DMS114 treated with DMSO at 0.1 percent for 48 hours (cell line): Measurements from ENCODE around the gene ZP3.
"Not testable (repeated sequence)": the region's sequence is repeated elsewhere in the genome, so short reads cannot be mapped to it uniquely, and the experiment has no call there.

Source experiments
- DNase-seq: peaks from one replicate; lab custom pipeline; 2025; ENCODE audit not compliant: unreplicated experiment; lab: John Stamatoyannopoulos, UW

Gene ZP3

DNA sequence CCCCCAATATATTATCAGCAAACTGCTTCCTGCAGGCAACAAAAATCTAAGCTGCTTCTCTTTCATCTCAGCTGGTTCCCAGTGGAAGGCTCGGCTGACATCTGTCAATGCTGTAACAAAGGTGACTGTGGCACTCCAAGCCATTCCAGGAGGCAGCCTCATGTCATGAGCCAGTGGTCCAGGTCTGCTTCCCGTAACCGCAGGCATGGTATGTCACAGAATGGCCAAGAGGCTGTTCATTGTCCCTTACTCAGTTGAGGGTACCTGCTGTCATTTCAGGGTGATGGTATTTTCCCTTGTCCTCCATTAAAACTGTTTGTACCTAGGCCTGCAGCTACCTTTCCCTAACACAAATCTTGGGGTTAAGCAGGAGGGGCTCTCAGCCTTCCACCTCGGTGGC lies 15.7 kb downstream of the ZP3 start:
- not testable (repeated sequence) for DNase-seq

DNA sequence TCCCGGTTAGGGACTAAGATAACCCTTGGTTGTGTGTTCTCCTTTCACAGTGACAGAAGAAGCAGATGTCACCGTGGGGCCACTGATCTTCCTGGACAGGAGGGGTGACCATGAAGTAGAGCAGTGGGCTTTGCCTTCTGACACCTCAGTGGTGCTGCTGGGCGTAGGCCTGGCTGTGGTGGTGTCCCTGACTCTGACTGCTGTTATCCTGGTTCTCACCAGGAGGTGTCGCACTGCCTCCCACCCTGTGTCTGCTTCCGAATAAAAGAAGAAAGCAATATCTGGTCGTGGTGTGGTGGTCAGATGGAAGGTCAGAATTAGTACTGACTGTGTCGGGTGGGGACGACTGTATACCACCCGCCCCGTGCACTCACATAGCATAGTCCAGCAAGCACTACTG lies 17.0 kb downstream of the ZP3 start:
- not testable (repeated sequence) for DNase-seq

DNA sequence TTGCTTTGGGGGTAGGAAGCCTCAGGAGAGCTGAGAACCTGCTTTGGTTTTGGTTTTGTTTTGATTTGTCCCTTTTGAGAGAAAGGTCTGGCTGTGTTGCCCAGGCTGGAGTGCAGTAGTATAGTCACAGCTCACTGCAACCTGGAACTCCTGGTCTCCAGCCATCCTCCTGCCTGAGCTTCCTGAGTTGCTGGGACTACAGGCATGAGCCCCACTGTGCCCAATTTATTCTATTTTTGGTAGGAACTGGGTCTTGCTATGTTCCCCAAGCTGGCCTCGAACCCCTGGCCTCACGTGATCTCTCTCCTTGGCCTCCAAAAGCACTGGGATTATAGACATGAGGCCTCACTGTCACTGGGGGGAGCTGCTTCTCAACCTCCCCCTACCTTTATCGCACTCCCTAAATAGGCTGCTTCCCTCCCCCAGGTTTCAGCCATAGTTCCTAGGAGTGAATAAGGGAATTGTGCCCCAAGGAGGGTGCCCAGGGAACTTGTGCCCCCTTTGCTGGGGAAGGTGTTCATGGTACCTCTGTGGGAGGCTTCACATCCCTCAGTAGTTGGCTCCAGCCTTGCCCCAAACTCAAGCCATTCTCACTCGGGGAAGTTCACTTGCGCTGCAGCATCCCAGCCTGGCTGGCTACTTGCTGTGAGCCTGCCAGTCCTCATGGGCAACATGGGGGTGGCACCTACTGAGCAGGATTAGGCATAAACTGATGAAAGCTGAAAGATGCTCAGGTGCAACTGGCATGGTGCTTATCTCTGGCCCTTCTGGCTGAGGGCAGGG lies 18.1 kb downstream of the ZP3 start:
- not testable (repeated sequence) for DNase-seq

DNA sequence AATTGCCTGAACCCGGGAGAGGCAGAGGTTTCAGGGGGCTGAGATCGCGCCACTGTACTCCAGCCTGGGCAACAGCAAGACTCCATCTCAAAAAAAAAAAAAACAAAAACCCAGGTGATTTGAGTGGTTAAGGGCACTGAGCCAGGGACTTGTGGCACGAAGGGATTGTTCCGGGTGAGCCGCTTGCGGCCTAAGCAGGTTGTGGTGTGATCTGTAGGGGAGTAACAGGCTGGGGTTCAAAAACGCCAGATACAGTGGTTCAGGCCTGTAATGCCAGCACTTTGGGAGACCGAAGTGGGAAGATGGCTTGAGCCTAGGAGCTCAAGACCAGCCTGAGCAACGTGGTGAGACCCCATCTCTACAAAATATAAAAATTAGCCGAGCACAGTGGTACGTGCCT lies 19.1 kb downstream of the ZP3 start:
- DNase-seq, result not testable (repeated sequence)

DNA sequence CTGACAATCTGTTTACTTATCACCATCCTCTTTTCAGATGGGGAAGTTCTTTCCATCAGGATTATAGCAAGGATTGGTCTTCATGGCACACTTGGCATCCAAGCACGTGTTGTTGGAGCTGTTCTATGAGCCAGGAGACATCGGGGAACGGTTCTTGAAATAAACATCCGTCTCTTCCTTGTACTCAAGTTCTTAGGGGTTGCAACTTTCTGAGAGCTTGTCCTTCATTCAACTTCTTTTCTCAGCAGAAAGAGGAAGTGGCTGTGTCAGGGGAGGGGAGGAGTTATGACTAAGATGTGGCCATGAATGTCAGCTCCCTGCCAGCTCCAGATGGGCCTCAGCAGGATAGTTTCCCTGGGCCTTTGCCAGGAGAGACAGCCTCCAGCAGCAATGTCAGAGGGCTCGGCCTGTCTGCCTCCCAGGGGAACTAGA lies 20.8 kb downstream of the ZP3 start:
- not testable (repeated sequence) for DNase-seq

DNA sequence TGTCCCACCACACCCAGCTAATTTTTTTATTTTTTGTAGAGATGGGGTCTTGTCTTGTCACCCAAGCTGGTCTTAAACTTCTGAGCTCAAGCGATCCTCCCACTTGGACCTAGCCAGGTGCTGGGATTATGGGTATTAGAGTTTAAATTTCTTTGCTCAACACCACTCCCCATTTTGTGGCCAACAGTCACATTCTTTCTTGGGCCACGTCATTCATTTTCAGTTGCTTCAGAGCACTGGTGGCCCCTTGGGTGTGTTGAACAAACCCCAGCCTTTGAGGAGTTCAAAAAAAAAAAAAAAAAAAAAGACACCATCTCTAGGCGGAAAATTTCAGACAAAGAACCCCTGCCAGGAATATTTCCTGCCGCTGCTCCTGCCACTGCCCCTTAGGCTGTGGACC lies 32.3 kb downstream of the ZP3 start:
- DNase-seq, result not testable (repeated sequence)

DNA sequence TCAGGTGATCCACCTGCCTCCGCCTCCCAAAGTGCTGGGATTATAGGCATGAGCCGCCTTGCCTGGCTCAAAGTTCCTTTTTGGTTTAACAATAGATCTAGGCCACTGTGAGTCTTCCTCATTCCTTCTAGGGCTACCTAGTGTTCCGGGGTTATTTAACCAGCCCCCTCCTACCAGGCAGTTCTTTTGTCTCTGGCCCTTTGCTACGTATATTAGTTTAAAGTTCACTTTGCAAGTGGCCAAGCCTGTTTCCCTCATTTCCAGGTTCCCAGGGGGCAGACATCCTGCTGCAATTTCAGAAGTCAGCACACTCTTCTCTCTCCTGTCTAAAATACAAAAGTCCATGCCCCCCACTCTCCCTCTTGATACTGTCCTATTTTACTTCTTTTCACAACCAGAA lies 33.8 kb downstream of the ZP3 start:
- not testable (repeated sequence) for DNase-seq

DNA sequence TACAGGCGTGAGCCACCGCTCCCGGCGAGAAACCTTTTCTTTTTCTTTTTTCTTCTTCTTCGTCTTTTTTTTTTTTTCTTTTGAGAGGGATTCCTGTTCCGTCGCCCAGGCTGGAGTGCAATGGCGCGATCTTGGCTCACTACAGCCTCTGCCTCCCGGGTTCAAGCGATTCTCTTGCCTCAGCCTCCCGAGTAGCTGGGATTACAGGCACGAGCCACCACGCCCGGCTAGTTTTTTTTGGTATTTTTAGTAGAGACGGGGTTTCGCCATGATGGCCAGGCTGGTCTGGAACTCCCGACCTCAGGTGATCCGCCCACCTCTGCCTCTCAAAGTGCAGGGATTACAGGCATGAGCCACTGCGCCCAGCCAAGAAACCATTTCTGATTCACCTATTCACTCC lies 36.0 kb downstream of the ZP3 start:
- DNase-seq, result not testable (repeated sequence)

DNA sequence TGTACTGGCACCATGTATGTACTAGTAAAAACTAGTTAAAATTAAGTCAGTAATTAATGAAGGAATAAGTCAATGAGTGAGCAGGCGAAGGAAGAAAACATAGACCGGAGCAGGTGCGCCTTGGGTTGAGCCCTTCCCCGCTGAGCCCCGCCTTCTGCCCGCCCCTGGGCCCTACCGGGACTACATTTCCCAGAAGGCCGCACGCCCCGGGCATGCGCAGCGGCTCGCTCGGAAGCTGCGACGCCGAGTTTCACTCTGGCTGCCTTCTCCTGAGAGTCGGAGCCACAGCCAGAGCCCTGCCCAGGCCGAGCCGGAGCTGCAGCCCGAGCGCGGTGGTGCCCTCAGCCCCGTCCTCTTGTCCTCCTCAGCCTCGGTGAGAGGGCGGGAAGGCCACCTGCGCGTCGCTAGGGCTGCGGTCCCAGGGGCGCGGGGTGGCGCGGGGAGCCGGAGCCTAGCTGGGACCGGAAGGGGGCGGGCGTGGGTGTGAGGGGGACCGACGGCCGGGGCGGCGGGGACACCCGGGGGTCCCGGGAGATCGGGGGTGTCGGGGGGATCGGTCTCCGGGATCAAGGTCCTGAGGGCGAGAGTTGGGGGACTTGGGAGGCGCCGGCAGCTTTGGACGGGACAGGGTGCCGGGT lies 36.8 kb downstream of the ZP3 start, which contains the start of gene DTX2:
Gene DTX2, plus strand, starts transcription at position 246 of the 638 bp plus-strand sequence. CDS start 18,801 bp downstream, outside the sequence.
- DNase-seq, result not testable (repeated sequence)

DNA sequence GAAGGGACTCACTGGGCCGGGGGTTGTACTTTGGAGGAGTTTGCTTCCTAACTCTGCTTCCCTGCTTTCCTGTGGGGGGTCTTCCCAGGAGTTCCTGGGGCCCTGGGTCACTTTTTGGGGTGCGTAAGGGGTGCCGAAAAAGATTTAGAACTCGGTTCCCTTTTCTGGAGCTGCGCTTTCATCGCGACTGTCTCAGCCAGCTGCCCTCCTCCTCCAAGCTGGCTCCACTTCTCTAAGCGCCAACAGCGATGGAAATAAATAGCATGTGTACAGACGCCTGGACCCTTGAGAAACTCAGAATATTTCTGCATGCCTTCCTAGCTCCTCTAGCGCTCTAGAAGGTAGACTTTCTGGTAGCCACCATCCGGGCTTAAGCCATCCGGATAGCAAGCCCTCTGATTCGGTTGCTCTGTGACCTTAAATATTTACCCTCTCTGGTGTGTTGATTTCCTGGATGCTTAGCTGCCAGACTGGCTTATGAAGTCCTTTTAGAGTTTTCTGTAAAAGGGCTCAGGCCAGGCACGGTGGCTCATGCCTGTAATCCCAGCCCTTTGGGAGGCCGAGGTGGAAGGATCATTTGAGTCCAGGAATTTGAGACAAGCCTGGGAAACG lies 37.6 kb downstream of the ZP3 start:
- not testable (repeated sequence) for DNase-seq

DNA sequence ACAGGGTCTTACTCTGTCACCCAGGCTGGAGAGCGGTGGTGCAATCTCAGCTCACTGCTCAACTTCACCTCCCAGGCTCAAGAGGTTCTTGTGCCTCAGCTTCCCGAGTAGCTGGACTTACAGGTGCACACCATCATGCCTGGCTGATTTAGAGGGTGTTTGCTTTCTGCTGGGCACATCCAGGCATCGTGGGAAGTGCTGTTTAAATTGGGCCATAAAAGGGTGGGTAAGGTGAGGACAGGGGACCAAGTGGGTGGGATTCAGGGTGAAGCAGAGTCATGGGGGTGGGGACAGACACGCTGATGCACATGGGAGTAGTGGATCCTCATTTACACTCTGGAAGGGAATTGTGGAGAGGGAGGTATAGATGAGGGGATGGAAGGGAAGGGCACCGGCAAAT lies 40.2 kb downstream of the ZP3 start:
- not testable (repeated sequence) for DNase-seq

DNA sequence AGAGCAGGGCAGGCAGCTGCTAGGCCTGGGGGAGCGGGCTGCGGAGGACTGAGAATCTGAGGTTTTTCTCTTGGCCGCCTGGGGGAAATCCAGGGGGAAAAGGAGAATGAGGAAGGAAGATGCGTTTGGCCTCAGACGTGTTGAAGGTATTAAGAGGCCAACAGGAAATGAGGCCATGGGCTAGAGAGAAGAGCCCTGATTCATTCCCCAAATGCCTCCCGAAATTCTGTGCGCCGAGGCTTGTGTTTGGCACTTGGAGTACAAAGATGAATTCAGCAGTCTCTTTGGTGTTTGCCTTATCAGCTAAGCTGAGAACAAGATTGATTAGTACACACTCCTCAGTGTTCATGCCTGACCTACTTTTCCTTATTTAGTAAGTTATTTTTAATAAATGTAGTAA lies 41.2 kb downstream of the ZP3 start:
- not testable (repeated sequence) for DNase-seq

DNA sequence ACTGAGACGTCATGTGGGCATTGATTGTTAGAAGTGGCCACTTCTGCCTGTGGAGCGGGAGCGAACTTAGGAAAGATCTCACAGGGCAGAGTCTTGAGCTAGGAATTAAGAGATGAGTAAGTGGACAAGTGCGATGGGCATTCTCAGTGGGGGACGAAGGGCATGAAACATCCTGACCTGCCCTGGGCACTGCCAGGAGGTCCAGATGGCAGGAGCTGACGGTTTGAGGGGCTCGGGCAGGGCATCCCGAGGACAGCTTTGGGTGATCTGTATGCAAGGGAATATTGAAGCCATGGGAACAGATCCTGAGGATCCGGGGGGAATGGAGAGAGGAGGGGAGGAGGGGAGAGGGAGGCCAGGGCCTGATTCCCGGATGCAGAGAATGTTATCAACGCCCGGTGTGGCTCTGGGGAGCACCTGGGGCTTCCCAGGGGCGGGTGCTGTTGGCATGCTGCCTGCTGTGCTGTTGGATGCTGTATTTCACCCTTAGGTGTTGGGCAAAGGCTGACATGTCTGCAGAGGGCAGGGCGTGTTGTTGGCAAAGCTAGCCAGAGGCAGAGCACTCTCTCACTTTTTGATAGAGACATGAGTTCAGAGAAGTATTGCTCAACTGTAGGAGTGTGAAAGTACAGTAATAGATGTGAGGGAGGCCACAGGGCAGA lies 43.1 kb downstream of the ZP3 start:
- DNase-seq, result not testable (repeated sequence)

DNA sequence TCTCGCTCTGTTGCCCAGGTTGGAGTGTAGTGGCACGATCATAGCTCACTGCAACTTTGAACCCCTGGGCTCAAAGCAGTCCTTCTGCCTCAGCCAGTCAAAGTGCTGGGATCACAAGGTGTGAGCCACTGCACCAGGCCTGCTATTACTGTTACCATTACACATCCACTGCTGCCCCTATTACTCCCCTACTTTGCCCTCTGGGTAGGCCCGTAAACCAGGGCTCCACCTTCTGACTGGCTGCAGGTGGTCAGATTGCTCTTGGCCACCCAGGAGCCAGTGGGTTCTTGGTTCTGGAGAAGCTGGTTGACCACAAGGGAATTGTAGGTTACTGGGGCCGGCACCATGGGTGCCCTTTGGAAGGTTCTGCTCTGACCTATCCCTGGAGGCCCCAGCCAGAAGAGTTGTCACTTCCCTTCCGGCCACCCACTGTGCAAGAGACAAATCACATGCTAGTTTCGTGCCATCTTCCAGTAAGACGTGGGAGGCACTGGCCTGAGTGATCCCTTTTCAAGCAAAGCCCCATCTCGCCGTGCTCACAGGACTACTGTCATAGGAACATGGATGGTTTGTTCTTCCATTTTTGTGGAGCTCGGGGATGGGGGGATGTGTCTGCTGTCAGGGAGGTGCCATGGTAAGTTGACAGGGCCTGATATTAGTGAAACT lies 46.9 kb downstream of the ZP3 start:
- not testable (repeated sequence) for DNase-seq

DNA sequence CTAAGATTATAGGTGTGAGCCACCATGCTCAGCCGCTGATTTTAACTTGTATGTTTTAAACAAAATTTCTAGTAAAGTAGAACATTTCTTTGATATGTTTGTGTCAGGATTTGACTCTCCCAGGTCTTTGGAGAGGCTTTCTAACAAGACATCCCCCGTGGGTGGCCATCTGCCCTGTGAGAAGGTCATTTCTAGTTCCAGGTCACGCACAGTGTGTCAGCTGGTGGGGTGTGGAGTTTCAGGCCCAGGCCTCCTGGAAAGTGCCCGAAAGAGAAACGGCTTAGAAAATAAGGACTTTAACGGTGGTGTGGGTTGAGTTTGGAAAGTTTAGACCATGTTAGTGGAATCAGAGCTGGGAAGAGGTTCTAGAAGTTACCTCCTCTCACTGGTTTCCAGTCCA lies 48.3 kb downstream of the ZP3 start:
- DNase-seq, result not testable (repeated sequence)

DNA sequence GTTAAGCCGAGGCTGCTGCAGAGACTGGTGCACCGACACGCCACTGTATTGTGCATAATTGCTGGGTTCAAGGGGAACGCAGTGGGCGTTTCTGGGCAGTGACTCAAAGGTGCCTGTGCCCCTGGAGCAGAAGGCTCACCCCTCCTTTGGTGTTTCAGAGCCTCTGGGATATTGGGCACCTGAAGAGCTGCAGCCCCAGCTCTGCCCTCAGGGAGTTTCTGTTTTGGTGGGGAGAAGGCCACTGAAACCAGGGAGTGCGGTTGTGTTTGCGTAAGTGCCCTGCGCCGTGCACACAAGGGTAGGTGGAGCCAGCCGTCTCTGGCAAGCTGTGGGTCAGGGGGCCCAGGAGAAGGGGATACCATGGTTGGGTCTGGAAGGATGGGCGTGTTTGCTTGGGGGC lies 51.5 kb downstream of the ZP3 start:
- not testable (repeated sequence) for DNase-seq

DNA sequence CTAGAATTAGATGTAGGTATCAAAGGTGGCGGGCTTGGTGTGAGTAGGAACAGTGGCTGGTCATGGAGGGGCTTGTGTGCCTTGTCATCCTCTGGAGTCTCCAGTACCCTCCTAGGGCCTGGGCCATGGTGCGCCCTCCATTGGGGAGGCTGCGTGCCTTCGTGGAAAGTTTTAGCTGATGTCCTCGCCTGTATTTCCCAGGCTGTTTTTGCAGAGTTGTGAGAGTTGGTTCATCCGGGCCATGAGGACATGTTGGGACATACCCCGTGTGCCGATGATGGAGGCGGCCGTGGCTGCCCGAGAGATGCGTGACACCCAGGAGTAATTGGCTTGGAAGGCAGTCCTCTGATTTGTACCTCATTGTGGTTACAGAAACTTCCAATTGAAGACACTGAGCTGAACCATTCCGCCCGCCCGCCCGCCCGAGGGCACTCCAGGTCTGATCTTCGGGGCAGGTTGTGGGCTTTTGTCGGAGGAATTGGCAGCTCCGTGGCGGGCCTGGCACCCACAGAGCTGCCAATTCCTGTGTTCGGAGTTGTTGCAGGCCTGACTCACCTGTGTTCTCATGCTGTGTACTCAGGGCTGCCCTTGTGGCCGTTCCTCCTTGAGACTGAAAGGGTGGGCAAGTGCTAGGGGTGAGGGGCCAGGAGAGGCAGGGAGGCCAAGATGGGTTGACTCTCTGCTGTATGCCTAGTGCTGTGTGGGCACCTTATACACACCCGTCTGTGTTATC lies 52.2 kb downstream of the ZP3 start:
- DNase-seq, result not testable (repeated sequence)

DNA sequence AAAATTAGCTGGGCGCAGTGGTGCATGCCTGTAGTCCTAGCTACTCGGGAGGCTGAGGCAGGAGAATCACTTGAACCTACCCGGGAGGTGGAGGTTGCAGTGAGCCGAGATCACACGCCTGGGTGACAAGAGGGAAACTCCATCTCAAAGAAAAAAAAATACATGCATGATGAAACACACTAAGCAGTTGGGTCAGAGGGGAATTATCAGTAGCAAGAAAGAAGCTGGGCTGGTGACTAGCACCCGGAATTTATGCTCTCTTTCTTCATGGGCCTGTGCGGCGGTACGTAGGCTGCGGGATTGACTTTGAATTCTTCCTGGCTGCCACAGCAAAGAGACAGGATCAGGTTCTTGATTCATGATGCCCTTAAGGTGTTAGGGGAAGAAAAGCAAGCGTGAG lies 54.9 kb downstream of the ZP3 start:
- not testable (repeated sequence) for DNase-seq

DNA sequence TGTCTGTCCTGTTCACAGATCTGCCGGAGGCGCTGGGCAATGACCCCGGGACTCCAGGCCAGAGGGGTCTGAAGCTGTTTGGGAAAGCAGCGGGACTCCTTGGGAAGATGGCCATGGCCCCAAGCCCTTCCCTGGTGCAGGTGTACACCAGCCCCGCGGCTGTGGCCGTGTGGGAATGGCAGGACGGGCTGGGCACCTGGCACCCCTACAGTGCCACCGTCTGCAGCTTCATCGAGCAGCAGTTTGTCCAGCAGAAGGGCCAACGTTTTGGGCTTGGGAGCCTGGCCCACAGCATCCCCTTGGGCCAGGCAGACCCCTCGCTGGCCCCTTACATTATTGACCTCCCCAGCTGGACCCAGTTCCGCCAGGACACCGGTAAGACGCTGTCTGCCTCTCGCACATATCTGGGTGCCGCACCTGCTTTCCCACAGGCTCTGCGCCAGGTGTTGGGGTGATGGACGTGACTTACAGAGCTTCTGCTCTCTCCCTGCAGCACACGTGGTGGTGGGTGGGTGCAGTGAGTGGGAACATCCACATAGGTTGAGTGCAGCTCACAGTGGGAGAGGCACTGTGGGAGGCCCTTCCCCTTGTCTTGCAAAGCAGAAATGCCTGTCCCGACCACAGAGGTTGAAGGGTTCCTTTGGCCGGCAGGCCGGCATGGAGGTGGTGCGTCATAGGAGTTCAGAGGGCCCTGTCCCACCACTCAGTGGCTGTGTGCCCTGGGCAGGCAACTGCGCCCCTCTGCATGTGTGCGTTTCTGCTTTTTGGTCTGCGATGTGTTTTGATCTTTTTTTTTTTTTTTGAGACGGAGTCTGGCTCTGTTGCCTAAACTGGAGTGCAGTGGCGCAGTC lies 55.9 kb downstream of the ZP3 start:
- DNase-seq, result not testable (repeated sequence)
